Fibroblast of lung (primary cell): ENCODE measurements around the gene NBEA. TPM values are rescaled to one million over a fixed set of nuclear protein-coding genes. Genes with fewer than 3 reads are reported as not detected.

Source experiments
- DNase-seq, 2 donors: peaks; one replicate each; pipeline versions ENCODE4 v3.0.0 to v3.0.0-alpha.2; 2010; ENCODE audit warnings: low read depth in 2 of 2
- H2AFZ ChIP-seq: 2 replicates; pipeline ENCODE4 v1.5.1; 2012; ENCODE audit warnings: low read length, control low read depth, inconsistent platforms
- H3K27ac ChIP-seq: 2 replicates; pipeline ENCODE4 v1.5.1; 2011; ENCODE audit warnings: low read length, control low read depth; ENCODE audit not compliant: insufficient read depth
- H3K27me3 ChIP-seq: 2 replicates; pipeline ENCODE4 v1.5.1; 2011; ENCODE audit warnings: mild to moderate bottlenecking, low read length; ENCODE audit not compliant: control insufficient read depth, insufficient read depth
- H3K36me3 ChIP-seq: 2 replicates; pipeline ENCODE4 v1.5.1; 2011; ENCODE audit warnings: low read length; ENCODE audit not compliant: control insufficient read depth, insufficient read depth
- H3K4me1 ChIP-seq: 2 replicates; pipeline ENCODE4 v1.5.1; 2011; ENCODE audit warnings: low read length; ENCODE audit not compliant: control insufficient read depth, insufficient read depth; ENCODE audit errors: extremely low read depth
- H3K4me2 ChIP-seq: 2 replicates; pipeline ENCODE4 v1.5.1; 2011; ENCODE audit warnings: low read length, control low read depth; ENCODE audit not compliant: insufficient read depth; ENCODE audit errors: extremely low read depth
- H3K4me3 ChIP-seq, 4 experiments: fragments of 200-600 bp in 1 of 4; sonication (generic) in 1 of 4; replicated peaks in 1 of 4; 2 replicates each; pipeline ENCODE4 v1.5.1; 2011 to 2016; ENCODE audit warnings: low read length in 4 of 4, low read depth in 3 of 4, mild to moderate bottlenecking in 3 of 4, control low read depth in 2 of 4, inconsistent platforms in 1 of 4, mixed read lengths in 1 of 4; ENCODE audit not compliant: insufficient read depth in 1 of 4; ENCODE audit errors: control extremely low read depth in 1 of 4
- H3K79me2 ChIP-seq: 2 replicates; pipeline ENCODE4 v1.5.1; 2012; ENCODE audit warnings: mild to moderate bottlenecking, low read length, inconsistent platforms; ENCODE audit not compliant: control insufficient read depth, insufficient read depth
- H3K9ac ChIP-seq: 2 replicates; pipeline ENCODE4 v1.5.1; 2011; ENCODE audit warnings: mild to moderate bottlenecking, low read length, control low read depth; ENCODE audit not compliant: insufficient read depth
- H3K9me3 ChIP-seq: 2 replicates; pipeline ENCODE4 v1.5.1; 2012; ENCODE audit warnings: low read depth, low read length; ENCODE audit not compliant: control insufficient read depth, insufficient read depth
- H4K20me1 ChIP-seq: 2 replicates; pipeline ENCODE4 v1.5.1; 2011; ENCODE audit warnings: low read length; ENCODE audit not compliant: control insufficient read depth, insufficient read depth; ENCODE audit errors: extremely low read depth
- EZH2 ChIP-seq: IDR thresholded peaks from 2 replicates; pipeline ENCODE4 v1.5.1; 2012; ENCODE audit warnings: low read length, control low read depth, mild to moderate bottlenecking; ENCODE audit errors: missing control alignments
- polyA plus RNA-seq, 2 donors: library from polyadenylated mRNA; depleted of rRNA in 1 of 2; stranded (reverse) in 1 of 2; unstranded in 1 of 2; fragments of >200 nt; gene quantifications; 2 replicates each; pipeline ENCODE4 v1.2.1, GENCODE V29; 2011 to 2012; ENCODE audit warnings: missing spikeins in 1 of 2
- total RNA-seq: library from RNA; depleted of rRNA; stranded (reverse); fragments of >200 nt; gene quantifications from 2 replicates; pipeline ENCODE4 v1.2.1, GENCODE V29; 2014
- TF ChIP-seq, protein P1 (sequence below), 2 donors: IDR thresholded peaks in 1 of 2; conservative IDR thresholded peaks in 1 of 2; 1 replicate in 1 of 2; 2 replicates in 1 of 2; pipeline ENCODE4 v1.5.1; 2011 to 2012; ENCODE audit warnings: low read length in 2 of 2, control low read depth in 1 of 2, inconsistent platforms in 1 of 2, low read depth in 1 of 2, mild to moderate bottlenecking in 1 of 2

Gene NBEA
- total and polyA plus RNA-seq, 2 donors (not counting 1 experiment from before 2014, with no cell fraction given): 3.6 to 7.8 TPM

GRCh38 chr13:35160896-35161295 is 218.8 kb downstream of the NBEA start:
- Histone ChIP-seq H3K9ac (no peak overlapping the region), H4K20me1 (no peaks in the 10 kb centered on the region), H3K4me1 (no peaks in the 10 kb centered on the region), H3K27ac (no peak overlapping the region), H3K79me2 (no peaks in the 10 kb centered on the region), H3K36me3 (no peaks in the 10 kb centered on the region), H3K27me3 (no peaks in the 10 kb centered on the region), H3K4me2 (no peak overlapping the region), H3K4me3 (no peak overlapping the region), H2AFZ (no peak overlapping the region), H3K9me3 (no peaks in the 10 kb centered on the region)
- TF ChIP-seq, protein P1, sequence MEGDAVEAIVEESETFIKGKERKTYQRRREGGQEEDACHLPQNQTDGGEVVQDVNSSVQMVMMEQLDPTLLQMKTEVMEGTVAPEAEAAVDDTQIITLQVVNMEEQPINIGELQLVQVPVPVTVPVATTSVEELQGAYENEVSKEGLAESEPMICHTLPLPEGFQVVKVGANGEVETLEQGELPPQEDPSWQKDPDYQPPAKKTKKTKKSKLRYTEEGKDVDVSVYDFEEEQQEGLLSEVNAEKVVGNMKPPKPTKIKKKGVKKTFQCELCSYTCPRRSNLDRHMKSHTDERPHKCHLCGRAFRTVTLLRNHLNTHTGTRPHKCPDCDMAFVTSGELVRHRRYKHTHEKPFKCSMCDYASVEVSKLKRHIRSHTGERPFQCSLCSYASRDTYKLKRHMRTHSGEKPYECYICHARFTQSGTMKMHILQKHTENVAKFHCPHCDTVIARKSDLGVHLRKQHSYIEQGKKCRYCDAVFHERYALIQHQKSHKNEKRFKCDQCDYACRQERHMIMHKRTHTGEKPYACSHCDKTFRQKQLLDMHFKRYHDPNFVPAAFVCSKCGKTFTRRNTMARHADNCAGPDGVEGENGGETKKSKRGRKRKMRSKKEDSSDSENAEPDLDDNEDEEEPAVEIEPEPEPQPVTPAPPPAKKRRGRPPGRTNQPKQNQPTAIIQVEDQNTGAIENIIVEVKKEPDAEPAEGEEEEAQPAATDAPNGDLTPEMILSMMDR (conservative IDR thresholded peaks at IDR 0.05 in 1 of 2, IDR thresholded peaks at IDR 0.05 in 1 of 2; ENCODE audit: low read depth in 1 of 2, low read length in 2 of 2): no peak
- no peak for TF ChIP-seq EZH2
- no peak for DNase-seq

DNA sequence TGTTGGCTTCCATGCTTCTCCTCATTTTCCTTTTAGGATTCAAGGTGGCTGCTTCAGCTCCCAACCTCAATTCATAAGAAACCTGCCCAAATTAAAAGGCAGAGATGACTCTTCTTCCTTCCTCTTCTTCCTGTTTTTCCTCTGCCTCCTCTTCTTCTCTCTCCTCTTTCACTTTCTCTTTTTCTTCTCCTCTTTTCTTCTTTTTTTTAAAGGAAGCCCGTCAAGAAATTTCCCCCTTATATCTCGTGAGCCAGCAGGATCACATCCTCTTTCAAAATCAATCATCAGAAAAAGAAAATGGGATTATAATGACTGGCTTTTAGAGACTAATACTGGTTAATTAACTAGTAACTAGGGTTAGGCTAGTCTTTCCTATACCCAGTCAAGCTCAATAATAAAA is 220.3 kb downstream of the NBEA start:
- Histone ChIP-seq H3K4me3 (peak overlapping the region in 1 of 4 experiments; percentile 15), H2AFZ (peak overlapping the region; percentile 33), H3K79me2 (no peaks in the 10 kb centered on the region), H3K4me1 (no peaks in the 10 kb centered on the region), H4K20me1 (no peaks in the 10 kb centered on the region), H3K9ac (no peak overlapping the region), H3K27me3 (no peaks in the 10 kb centered on the region), H3K4me2 (no peak overlapping the region), H3K27ac (no peak overlapping the region), H3K9me3 (no peaks in the 10 kb centered on the region), H3K36me3 (no peaks in the 10 kb centered on the region)
- TF ChIP-seq, protein P1 (conservative IDR thresholded peaks at IDR 0.05 in 1 of 2, IDR thresholded peaks at IDR 0.05 in 1 of 2; ENCODE audit: low read depth in 1 of 2, low read length in 2 of 2): no peak
- no peak for TF ChIP-seq EZH2
- no peak for DNase-seq

- no peak for DNase-seq
- no peak overlapping the region for H2AFZ ChIP-seq
- H3K36me3 ChIP-seq: no peaks in the 10 kb centered on the region
- TF ChIP-seq, protein P1 (conservative IDR thresholded peaks at IDR 0.05 in 1 of 2, IDR thresholded peaks at IDR 0.05 in 1 of 2; ENCODE audit: low read depth in 1 of 2, low read length in 2 of 2): no peak
- TF ChIP-seq EZH2: no peak
- H3K79me2 ChIP-seq: no peaks in the 10 kb centered on the region
- H3K27ac ChIP-seq: no peak overlapping the region
- H3K4me3 ChIP-seq: no peak overlapping the region
- no peaks in the 10 kb centered on the region for H3K27me3 ChIP-seq
- H3K9ac ChIP-seq: no peak overlapping the region
- H3K4me1 ChIP-seq: no peaks in the 10 kb centered on the region
- H3K4me2 ChIP-seq: no peak overlapping the region
- no peaks in the 10 kb centered on the region for H3K9me3 ChIP-seq
- no peaks in the 10 kb centered on the region for H4K20me1 ChIP-seq
Observed at GRCh38 chr13:35163674-35164073, 221.6 kb downstream of the NBEA start.
